H1 (cell line): ENCODE data around the gene ORC5. TPM values are rescaled to one million over a fixed set of nuclear protein-coding genes. Genes with fewer than 3 reads are reported as not detected.
A peak's percentile ranks its signal among the peaks of the same experiment; 100 is the strongest.

ENCODE experiments used
- CTCF ChIA-PET: fragments of 300-600 bp; sonication (Branson Sonifier 250); formaldehyde crosslinking; loops from one replicate; lab custom pipeline; 2021; ENCODE audit not compliant: partially characterized antibody; lab: Charles Lee
- POLR2A ChIA-PET: fragments of 300-600 bp; sonication (Branson Sonifier 250); formaldehyde crosslinking; loops from one replicate; lab custom pipeline; 2021; ENCODE audit warnings: inconsistent platforms; ENCODE audit not compliant: partially characterized antibody; lab: Charles Lee
- DNase-seq, 2 experiments: peaks; one replicate each; pipeline versions ENCODE4 v3.0.0 to v3.0.0-alpha.2; 2010 to 2022; ENCODE audit warnings: low spot score in 2 of 2, low read depth in 1 of 2, mixed read lengths in 1 of 2
- FAIRE-seq: peaks from 2 replicates; lab custom pipeline; 2011; peaks lifted over from hg19 to GRCh38; lab: Jason Lieb, UNC
- H2AFZ ChIP-seq: 2 replicates; pipeline ENCODE4 v1.8.1; 2012; ENCODE audit warnings: low read length, inconsistent platforms
- H2AK5ac ChIP-seq: 2 replicates; pipeline ENCODE4 v1.6.1; 2013; ENCODE audit warnings: low read depth, low read length
- H2BK120ac ChIP-seq: replicated peaks from 2 replicates; pipeline ENCODE3; 2013; ENCODE audit warnings: low read depth, low read length, inconsistent platforms
- H2BK12ac ChIP-seq: 2 replicates; pipeline ENCODE4 v1.6.1; 2013; ENCODE audit warnings: low read depth, low read length
- H2BK15ac ChIP-seq: 2 replicates; pipeline ENCODE4 v1.6.1; 2013; ENCODE audit warnings: low read length
- H2BK20ac ChIP-seq: 2 replicates; pipeline ENCODE4 v1.6.1; 2013; ENCODE audit warnings: low read length
- H2BK5ac ChIP-seq: 2 replicates; pipeline ENCODE4 v1.6.1; 2013; ENCODE audit warnings: low read depth, low read length
- H3K14ac ChIP-seq: 2 replicates; pipeline ENCODE4 v1.6.1; 2013; ENCODE audit warnings: inconsistent platforms; ENCODE audit not compliant: insufficient read length
- H3K18ac ChIP-seq: 2 replicates; pipeline ENCODE4 v1.6.1; 2013; ENCODE audit warnings: low read length; ENCODE audit errors: extremely low read depth
- H3K23ac ChIP-seq: 2 replicates; pipeline ENCODE4 v1.6.1; 2013; ENCODE audit warnings: inconsistent platforms; ENCODE audit not compliant: insufficient read length
- H3K23me2 ChIP-seq: 2 replicates; pipeline ENCODE4 v1.6.1; 2013; ENCODE audit warnings: low read depth, low read length
- H3K27ac ChIP-seq: 2 replicates; pipeline ENCODE4 v1.6.1; 2011; ENCODE audit warnings: low read depth, low read length, inconsistent platforms
- H3K27me3 ChIP-seq, 4 experiments: replicated peaks in 1 of 4; 1 replicate in 1 of 4; 2 replicates in 3 of 4; pipeline versions ENCODE4 v1.6.1 to v1.8.1; 2011 to 2013; ENCODE audit warnings: low read length in 3 of 4, mild to moderate bottlenecking in 3 of 4, inconsistent platforms in 2 of 4, mixed read lengths in 2 of 4, moderate library complexity in 1 of 4; ENCODE audit not compliant: control insufficient read depth in 3 of 4, insufficient read depth in 3 of 4; ENCODE audit errors: extremely low read depth in 1 of 4
- H3K36me3 ChIP-seq, 4 experiments: 2 replicates each; pipeline versions ENCODE4 v1.6.1 to v1.8.1; 2011 to 2013; ENCODE audit warnings: mild to moderate bottlenecking in 4 of 4, low read length in 3 of 4, moderate library complexity in 2 of 4, control low read depth in 1 of 4, inconsistent platforms in 1 of 4; ENCODE audit not compliant: insufficient read depth in 4 of 4, control insufficient read depth in 2 of 4
- H3K4ac ChIP-seq: replicated peaks from 2 replicates; pipeline ENCODE3; 2013; ENCODE audit warnings: low read length, low read depth, mixed read lengths, inconsistent platforms; ENCODE audit not compliant: insufficient read length
- H3K4me1 ChIP-seq, 4 experiments: replicated peaks in 1 of 4; 1 replicate in 1 of 4; 2 replicates in 3 of 4; pipeline versions ENCODE4 v1.6.1 to v1.8.1; 2011 to 2013; ENCODE audit warnings: low read length in 3 of 4, inconsistent platforms in 2 of 4, mixed read lengths in 1 of 4; ENCODE audit not compliant: insufficient read depth in 4 of 4, control insufficient read depth in 3 of 4
- H3K4me2 ChIP-seq, 2 experiments: 2 replicates each; pipeline versions ENCODE4 v1.6.1 to v1.8.1; 2011 to 2013; ENCODE audit warnings: low read depth in 2 of 2, low read length in 2 of 2, control low read depth in 1 of 2, inconsistent platforms in 1 of 2, mild to moderate bottlenecking in 1 of 2; ENCODE audit not compliant: insufficient read depth in 1 of 2
- H3K4me3 ChIP-seq, 4 experiments: fragments of 200-600, 300-600 bp in 1 of 4; sonication (generic), shearing (Covaris generic), sonication (Bioruptor Twin) in 1 of 4; 2 replicates each; pipeline versions ENCODE4 v1.5.1 to v1.8.1; 2011 to 2016; ENCODE audit warnings: low read length in 4 of 4, low read depth in 3 of 4, control low read depth in 2 of 4, inconsistent platforms in 2 of 4, mild to moderate bottlenecking in 2 of 4, mixed read lengths in 1 of 4, moderate library complexity in 1 of 4; ENCODE audit not compliant: insufficient read depth in 2 of 4; ENCODE audit errors: extremely low read depth in 1 of 4
- H3K56ac ChIP-seq: replicated peaks from 2 replicates; pipeline ENCODE3; 2013; ENCODE audit warnings: low read depth, mild to moderate bottlenecking, mixed read lengths, low read length, inconsistent platforms; ENCODE audit not compliant: insufficient read length
- H3K79me1 ChIP-seq: 2 replicates; pipeline ENCODE4 v1.6.1; 2013; ENCODE audit warnings: low read depth, low read length, control low read depth
- H3K79me2 ChIP-seq, 2 experiments: 2 replicates each; pipeline versions ENCODE4 v1.6.1 to v1.8.1; 2012 to 2013; ENCODE audit warnings: low read length in 2 of 2, mild to moderate bottlenecking in 2 of 2, inconsistent platforms in 1 of 2; ENCODE audit not compliant: insufficient read depth in 2 of 2, control insufficient read depth in 1 of 2
- H3K9ac ChIP-seq, 4 experiments: replicated peaks in 1 of 4; 1 replicate in 1 of 4; 2 replicates in 3 of 4; pipeline versions ENCODE4 v1.6.1 to v1.8.1; 2011 to 2013; ENCODE audit warnings: low read depth in 3 of 4, low read length in 3 of 4, control low read depth in 2 of 4, mild to moderate bottlenecking in 2 of 4, moderate library complexity in 2 of 4, inconsistent platforms in 1 of 4; ENCODE audit errors: extremely low read depth in 1 of 4
- H3K9me3 ChIP-seq, 2 experiments: 2 replicates each; pipeline versions ENCODE4 v1.6.1 to v1.8.1; 2012 to 2013; ENCODE audit warnings: mild to moderate bottlenecking in 2 of 2, moderate library complexity in 2 of 2, control low read depth in 1 of 2, inconsistent platforms in 1 of 2, low read depth in 1 of 2, low read length in 1 of 2, mixed read lengths in 1 of 2; ENCODE audit not compliant: insufficient read depth in 2 of 2
- H4K20me1 ChIP-seq, 2 experiments: replicated peaks in 1 of 2; 2 replicates each; pipeline versions ENCODE3 to v1.8.1; 2011 to 2013; ENCODE audit warnings: inconsistent platforms in 2 of 2, low read length in 2 of 2, mild to moderate bottlenecking in 1 of 2; ENCODE audit not compliant: insufficient read depth in 2 of 2, control insufficient read depth in 1 of 2
- H4K5ac ChIP-seq: 2 replicates; pipeline ENCODE4 v1.6.1; 2013; ENCODE audit warnings: low read length, low read depth, mixed read lengths, inconsistent platforms; ENCODE audit not compliant: insufficient read length
- H4K8ac ChIP-seq: 2 replicates; pipeline ENCODE4 v1.8.0; 2013; ENCODE audit warnings: mild to moderate bottlenecking, moderate library complexity, low read length, inconsistent platforms; ENCODE audit not compliant: insufficient read depth; ENCODE audit errors: extremely low read depth
- H4K91ac ChIP-seq: replicated peaks from 2 replicates; pipeline ENCODE3; 2013; ENCODE audit warnings: low read length, mixed read lengths, inconsistent platforms; ENCODE audit not compliant: insufficient read length
- JUND ChIP-seq: IDR thresholded peaks from 2 replicates; pipeline ENCODE4 v1.6.1; 2011; ENCODE audit warnings: mild to moderate bottlenecking, improper control_type of control experiment, low read length
- POLR2AphosphoS5 ChIP-seq: IDR thresholded peaks from 2 replicates; pipeline ENCODE4 v1.6.1; 2011; ENCODE audit warnings: low read depth, low read length
- WGBS, 2 experiments: shearing (Covaris generic) in 1 of 2; methylation state at CpG; one replicate each; pipeline versions ENCODE4 v1.1.6 to v1.1.7; 2013 to 2015; ENCODE audit warnings: low lambda C conversion rate in 2 of 2, mixed read lengths in 2 of 2, inconsistent platforms in 1 of 2, low coverage in 1 of 2, missing lambda C conversion rate in 1 of 2; ENCODE audit not compliant: insufficient replicate concordance in 2 of 2, insufficient coverage in 1 of 2, insufficient read length in 1 of 2; ENCODE audit errors: extremely low coverage in 1 of 2, missing lambda C conversion rate in 1 of 2; 5-methylcytosine and 5-hydroxymethylcytosine counted together
- polyA plus RNA-seq, 7 experiments: library from polyadenylated mRNA; depleted of rRNA in 3 of 7; stranded (reverse) in 5 of 7; unstranded in 2 of 7; fragments of >200 nt in 5 of 7; fragments of 200-250 nt in 2 of 7; gene quantifications; 1 replicate in 5 of 7; 2 replicates in 1 of 7; 4 replicates in 1 of 7; pipeline versions ENCODE4 v1.2.1 to v1.2.3, GENCODE V29; 2011 to 2013; ENCODE audit warnings: missing spikeins in 2 of 7, mixed read lengths in 2 of 7
- total RNA-seq: library from RNA; stranded (reverse); fragmentation: NEBNext Ultra II Directional; extraction: Animal tissue kit (Norgen Biotek cat#: 25700); gene quantifications from 2 replicates; pipeline ENCODE4 v1.2.1, GENCODE V29; 2021

Gene ORC5
- total and polyA plus RNA-seq, 2 of the 8 experiments (the other 6 are each of a cell fraction or from before 2014, with no cell fraction given): 7.7 to 19.9 TPM

DNA sequence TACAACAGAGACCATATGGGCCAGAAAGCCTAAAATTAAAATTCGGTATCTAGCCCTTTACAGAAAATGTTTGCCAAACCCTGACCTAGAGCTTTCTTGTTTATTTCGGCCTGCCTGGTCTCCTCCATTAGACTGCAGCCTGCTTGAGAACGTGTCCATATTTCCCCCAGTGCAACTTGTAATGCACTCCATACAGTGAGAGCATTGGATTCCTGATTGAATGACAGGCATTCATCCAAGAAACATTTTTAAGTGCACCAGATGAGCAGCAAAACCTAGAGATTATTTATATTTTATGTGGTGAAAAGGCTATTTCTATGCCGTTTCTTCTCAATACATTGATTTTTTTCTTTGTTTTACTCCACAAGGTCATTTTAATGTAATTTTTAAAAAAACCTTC is 47.4 kb upstream of the ORC5 start:
- H3K79me1 ChIP-seq: no peaks in the 10 kb centered on the region
- CTCF ChIA-PET: interaction anchor here (1.1 to 1.9 kb wide), 4 partner anchors 10 to 23 kb away, joined by 3 to 6 read pairs (median 3); no protein-coding TSS in a partner anchor
- no peak overlapping the region for H3K18ac ChIP-seq
- DNase-seq (no peak), FAIRE-seq (no peak)
- no peak overlapping the region for H4K8ac ChIP-seq
- no peak overlapping the region for H3K4ac ChIP-seq
- H2AFZ ChIP-seq: 0 out of 2 replicates have a peak overlapping the region, but pooled peaks have one; percentile 2
- no peak overlapping the region for H3K56ac ChIP-seq
- H3K36me3 ChIP-seq: no peaks in the 10 kb centered on the region
- peaks cover 0 to 1% (median 0%) of the 10 kb centered on the region in 4 experiments; a peak in 1 of 7 replicates for H3K27me3 ChIP-seq
- H2AK5ac ChIP-seq: no peak overlapping the region
- no peaks in the 10 kb centered on the region for H4K20me1 ChIP-seq
- no peaks in the 10 kb centered on the region for H3K23me2 ChIP-seq
- no peak overlapping the region for H4K91ac ChIP-seq
- no peak overlapping the region for H3K9ac ChIP-seq
- no peak overlapping the region for H2BK12ac ChIP-seq
- no peaks in the 10 kb centered on the region for H3K79me2 ChIP-seq
- no peak overlapping the region for H4K5ac ChIP-seq
- H3K14ac ChIP-seq: no peak overlapping the region
- H2BK5ac ChIP-seq: no peak overlapping the region
- 88% methylated on average over 4 of the region's 4 CpGs; no CpG with 5 or more reads in 1 of the 2 experiments for WGBS, 2 experiments
- no peak overlapping the region for H3K4me2 ChIP-seq
- no peaks in the 10 kb centered on the region; a peak in 1 of 4 replicates for H3K9me3 ChIP-seq
- H3K4me1 ChIP-seq: no peaks in the 10 kb centered on the region
- POLR2A ChIA-PET: no interaction called here
- TF ChIP-seq JUND (no peak), POLR2AphosphoS5 (no peak)
- H2BK15ac ChIP-seq: no peak overlapping the region
- H3K23ac ChIP-seq: no peak overlapping the region
- H3K4me3 ChIP-seq: no peak overlapping the region
- H3K27ac ChIP-seq: no peak overlapping the region
- H2BK20ac ChIP-seq: no peak overlapping the region
- no peak overlapping the region for H2BK120ac ChIP-seq
